Gastroesophageal sphincter (tissue), 3 donors: ENCODE data around the gene SH3RF3.

Experiments used
- EP300 ChIP-seq: sonication (generic); formaldehyde crosslinking; IDR thresholded peaks from one replicate; pipeline ENCODE4 v1.6.1; 2017; ENCODE audit warnings: antibody characterized with exemption, mild to moderate bottlenecking
- POLR2A ChIP-seq, 2 donors: fragments of 450-650 bp; IDR thresholded peaks; one replicate each; pipeline ENCODE4 v1.6.1; 2017; ENCODE audit warnings: antibody characterized with exemption in 2 of 2, mild to moderate bottlenecking in 2 of 2, moderate library complexity in 1 of 2
- POLR2AphosphoS5 ChIP-seq: sonication (generic); formaldehyde crosslinking; IDR thresholded peaks from one replicate; pipeline ENCODE4 v1.6.1; 2017; ENCODE audit warnings: antibody characterized with exemption
- TF ChIP-seq, protein P1 (sequence below), 4 experiments: fragments of 200-600 bp in 2 of 4; fragments of 450-650 bp in 2 of 4; sonication (generic) in 1 of 4; IDR thresholded peaks; one replicate each; pipeline ENCODE4 v1.5.1; 2017 to 2019; ENCODE audit warnings: antibody characterized with exemption in 4 of 4, mild to moderate bottlenecking in 2 of 4, moderate library complexity in 2 of 4

DNA sequence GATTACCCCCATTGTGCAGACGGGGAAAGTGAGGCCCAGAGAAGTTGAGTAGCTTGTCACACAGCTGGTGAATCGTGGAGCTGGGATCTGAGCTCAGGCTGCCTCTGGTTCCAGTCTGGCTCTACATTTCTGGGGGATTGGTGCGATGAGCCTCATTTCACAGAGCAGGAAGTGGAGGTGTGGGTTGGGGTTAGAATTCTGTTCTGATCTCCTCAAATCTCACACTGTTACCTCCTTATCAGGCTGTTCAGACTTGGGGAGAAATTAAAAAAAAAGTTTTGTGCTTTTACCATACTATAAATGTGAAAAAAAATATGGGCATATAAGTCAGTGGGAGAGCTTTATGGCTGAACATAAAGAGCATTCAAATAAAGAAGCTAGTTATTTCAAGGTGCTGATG is 21.6 kb downstream of the SH3RF3 start:
- TF ChIP-seq, protein P1, sequence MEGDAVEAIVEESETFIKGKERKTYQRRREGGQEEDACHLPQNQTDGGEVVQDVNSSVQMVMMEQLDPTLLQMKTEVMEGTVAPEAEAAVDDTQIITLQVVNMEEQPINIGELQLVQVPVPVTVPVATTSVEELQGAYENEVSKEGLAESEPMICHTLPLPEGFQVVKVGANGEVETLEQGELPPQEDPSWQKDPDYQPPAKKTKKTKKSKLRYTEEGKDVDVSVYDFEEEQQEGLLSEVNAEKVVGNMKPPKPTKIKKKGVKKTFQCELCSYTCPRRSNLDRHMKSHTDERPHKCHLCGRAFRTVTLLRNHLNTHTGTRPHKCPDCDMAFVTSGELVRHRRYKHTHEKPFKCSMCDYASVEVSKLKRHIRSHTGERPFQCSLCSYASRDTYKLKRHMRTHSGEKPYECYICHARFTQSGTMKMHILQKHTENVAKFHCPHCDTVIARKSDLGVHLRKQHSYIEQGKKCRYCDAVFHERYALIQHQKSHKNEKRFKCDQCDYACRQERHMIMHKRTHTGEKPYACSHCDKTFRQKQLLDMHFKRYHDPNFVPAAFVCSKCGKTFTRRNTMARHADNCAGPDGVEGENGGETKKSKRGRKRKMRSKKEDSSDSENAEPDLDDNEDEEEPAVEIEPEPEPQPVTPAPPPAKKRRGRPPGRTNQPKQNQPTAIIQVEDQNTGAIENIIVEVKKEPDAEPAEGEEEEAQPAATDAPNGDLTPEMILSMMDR (IDR thresholded peaks at IDR 0.05): no peak
- TF ChIP-seq POLR2A (IDR thresholded peaks at IDR 0.05) (no peak), POLR2AphosphoS5 (no peak), EP300 (no peak)
